GM18907 (cell line): ENCODE results near the gene ODAM.
"Not testable (repeated sequence)": the region's sequence is repeated elsewhere in the genome, so short reads cannot be mapped to it uniquely, and the experiment has no call there.

Source experiments
- ATAC-seq: cut with Tn5 transposase; IDR thresholded peaks from one replicate; pipeline ENCODE4 v1.9.1; 2021; ENCODE audit warnings: mild to moderate bottlenecking, moderate library complexity; ENCODE audit not compliant: unreplicated experiment

The ODAM gene, protein sequence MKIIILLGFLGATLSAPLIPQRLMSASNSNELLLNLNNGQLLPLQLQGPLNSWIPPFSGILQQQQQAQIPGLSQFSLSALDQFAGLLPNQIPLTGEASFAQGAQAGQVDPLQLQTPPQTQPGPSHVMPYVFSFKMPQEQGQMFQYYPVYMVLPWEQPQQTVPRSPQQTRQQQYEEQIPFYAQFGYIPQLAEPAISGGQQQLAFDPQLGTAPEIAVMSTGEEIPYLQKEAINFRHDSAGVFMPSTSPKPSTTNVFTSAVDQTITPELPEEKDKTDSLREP

DNA sequence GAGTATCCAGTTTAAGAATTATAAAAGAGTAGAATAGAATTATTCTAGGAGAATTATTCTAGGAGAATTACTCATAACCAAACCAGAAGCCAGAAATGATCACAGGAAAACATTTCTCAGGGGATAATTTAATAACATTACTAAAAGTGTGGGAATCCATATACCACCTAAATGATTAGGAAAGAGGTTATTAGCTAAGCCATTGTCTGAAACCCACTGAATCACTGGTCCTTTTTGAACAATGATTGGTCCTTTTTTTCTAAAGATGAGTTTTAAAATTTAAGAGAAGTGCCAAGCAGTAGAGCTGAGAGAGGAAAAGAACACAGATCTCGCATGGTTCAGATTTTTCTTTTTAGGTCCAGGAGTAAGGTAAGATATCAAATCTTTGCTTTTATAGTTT is at the start of gene ODAM:
Gene ODAM, plus strand, starts transcription at position 301 of the 400 bp plus-strand sequence. CDS start 819 bp downstream, outside the sequence.
- ATAC-seq, result no peak

DNA sequence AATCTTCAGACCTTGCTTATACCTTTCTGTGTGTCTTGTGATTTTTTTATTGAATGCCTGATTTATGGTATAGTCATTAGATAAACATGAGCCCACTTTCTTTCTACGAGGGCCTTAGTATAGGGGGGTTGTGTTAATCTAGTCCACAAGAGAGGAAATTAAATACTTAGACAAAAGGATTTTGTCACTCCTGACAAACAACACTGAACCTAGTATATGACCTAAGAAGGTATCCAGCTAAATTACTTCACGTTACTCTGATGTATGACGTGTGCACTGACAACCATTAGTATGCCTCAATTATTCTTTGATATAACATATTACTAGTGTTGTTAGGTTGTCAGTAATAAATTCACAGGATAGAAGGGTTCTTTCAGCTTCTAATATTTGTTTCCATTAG is 44.3 kb upstream of the ODAM start:
- ATAC-seq, result no peak

DNA sequence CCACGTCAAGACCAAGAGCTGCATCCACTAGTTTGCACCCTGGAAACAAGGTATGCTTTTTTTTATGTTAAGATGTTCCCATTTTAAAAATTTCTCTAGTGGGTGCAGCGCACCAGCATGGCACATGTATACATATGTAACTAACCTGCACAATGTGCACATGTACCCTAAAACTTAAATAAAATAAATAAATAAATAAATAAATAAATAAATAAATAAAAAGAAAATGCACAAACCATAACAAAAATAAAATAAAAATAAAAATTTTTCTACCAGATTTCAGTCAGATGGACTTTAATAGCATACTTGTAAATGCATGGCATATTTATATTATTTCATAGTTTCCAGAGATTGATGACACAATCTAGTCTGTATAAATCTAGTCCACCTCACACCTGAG is 43.4 kb upstream of the ODAM start:
- ATAC-seq, result no peak

DNA sequence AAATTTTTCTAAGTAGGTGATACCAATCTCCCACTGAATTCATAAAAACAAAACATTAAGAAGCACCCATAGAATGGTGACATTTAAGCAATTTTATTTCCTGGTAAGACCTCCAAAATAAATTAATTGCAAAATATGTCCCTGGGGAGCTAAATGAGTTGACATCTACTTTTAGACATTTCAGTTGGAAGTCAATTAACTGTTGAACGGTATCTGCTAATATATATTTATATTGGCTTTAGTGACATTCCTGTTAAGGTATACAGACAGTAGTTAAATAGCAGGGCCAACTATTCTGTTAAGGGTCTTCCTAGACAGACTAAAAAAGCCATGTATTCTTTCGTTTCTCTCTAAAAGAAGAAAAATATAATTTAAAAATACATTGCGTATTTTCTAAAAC is 41.6 kb upstream of the ODAM start, which contains the start of gene PRR27:
Gene PRR27, plus strand, starts transcription at position 301 of the 400 bp plus-strand sequence. CDS start 139 bp downstream, outside the sequence.
- no peak for ATAC-seq

DNA sequence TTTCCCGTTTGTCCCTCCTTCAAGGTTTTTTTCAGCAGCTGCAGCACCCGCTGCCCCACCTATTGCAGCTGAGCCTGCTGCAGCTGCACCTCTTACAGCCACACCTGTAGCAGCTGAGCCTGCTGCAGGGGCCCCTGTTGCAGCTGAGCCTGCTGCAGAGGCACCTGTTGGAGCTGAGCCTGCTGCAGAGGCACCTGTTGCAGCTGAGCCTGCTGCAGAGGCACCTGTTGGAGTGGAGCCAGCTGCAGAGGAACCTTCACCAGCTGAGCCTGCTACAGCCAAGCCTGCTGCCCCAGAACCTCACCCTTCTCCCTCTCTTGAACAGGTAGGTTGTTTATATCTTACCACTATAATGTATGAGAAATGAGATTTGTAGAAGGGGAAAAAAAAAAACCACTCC is 36.9 kb upstream of the ODAM start:
- ATAC-seq, result no peak

DNA sequence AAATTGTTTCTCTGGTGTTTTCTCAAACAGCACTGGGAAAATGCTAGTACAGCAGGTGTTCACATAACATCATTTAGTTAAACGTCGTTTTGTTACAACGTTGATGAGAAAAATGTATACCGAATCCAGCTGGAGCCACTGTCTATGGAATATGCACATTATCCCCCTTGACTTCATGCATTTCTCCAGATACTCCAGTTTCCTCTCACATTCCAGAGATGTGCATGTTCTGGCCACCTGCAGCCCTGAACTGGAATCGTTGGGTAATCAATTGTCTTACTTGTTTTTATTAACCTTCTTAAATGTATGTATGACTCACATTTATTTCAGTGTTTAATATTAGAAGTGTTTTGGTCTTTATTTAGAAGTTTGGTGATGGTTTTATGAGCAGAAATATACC is 18.4 kb upstream of the ODAM start:
- no peak for ATAC-seq

DNA sequence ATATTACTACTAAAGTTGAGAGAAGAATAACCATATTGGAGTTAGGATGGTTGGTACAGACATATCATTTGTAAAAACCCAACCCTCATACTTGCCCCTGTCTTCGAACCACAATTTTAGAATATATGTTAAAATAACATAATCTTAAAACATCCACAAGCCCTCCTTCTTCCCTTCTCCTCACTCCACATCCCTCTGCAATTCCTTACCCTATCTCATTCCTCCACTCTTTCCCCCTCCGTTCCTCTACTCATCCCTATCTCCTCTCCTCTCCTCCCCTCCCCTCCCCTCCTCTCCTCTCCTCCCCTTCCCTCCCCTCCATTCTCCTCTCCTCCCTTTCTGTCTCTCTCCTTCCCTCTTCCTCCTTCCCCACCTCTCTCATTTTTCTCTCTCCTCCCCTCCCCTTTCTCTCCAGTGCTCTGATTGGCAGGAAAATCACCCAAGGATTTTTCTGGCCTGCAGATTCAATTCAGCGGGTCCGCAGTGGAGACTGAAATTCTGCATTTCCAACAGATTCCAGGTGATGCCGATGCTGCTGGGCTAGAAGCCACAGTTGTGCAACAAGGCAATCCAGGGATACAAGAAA is 17.4 kb upstream of the ODAM start:
- no peak for ATAC-seq

DNA sequence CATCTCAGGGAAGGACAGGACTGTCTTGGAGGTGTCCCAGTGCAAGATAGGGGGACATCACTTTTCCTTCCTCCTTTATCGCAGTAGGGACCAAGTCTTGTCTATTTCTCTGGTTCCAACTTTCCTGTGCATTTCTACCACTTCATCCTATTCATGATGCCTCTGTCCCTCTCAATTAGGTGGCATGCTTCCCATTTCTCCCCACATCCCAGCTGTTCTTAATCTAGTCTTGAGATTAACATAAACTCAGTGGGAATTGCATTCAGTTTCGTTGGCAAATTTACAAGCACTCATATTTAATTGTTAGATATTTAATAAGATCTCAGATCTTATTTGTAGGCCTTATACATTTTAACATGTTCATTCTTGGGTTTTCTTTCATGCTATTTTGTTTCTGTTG is 15.7 kb upstream of the ODAM start:
- no peak for ATAC-seq

DNA sequence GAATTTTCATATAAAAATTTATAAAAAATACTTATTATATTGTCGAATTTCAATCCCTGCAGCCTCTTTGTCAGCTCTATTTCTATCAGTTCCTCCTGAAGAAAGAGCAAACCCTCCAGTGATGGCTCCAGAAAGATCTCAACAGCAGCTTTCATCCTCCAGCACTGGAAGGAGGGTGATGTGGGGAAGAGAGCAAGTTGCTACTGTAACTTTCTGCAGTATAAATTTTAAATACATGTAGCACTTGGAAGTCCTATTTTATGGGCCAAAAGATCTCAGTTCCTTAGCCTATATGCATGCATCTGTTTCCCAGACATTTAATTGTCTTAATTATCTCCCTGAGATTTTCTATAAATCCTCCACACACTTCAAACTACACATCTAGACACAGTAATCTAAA is 13.7 kb upstream of the ODAM start:
- no peak for ATAC-seq

DNA sequence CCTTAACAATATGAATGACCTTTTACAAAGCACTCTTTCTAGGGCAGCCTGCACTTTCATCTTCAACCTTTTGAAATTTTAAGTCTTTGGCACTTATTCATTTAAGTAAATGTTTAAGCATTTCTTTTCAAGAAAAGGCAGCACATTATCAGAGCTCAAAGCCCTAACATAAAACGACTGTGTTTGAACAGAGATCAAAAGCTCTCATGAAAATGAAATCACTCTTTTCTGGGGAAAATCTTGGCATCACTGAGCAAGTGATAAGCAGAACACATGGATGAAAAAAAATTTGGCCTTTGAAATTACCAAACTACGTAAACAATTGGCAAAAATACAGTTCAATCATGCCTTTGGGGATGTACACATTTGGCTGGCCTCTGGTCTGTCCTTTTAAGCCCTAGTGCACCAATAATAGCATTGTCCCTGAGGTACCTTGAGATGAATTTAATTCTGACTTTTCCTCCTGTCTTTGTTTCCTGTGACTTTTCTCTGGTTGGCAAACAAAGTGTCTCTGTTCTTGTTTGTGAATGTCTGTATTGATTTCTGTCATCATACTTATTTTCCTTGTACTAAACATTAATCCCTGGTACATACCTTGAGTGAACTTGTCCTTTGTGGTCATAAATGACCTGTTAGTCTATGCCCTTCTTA is 12.9 kb upstream of the ODAM start:
- no peak for ATAC-seq

DNA sequence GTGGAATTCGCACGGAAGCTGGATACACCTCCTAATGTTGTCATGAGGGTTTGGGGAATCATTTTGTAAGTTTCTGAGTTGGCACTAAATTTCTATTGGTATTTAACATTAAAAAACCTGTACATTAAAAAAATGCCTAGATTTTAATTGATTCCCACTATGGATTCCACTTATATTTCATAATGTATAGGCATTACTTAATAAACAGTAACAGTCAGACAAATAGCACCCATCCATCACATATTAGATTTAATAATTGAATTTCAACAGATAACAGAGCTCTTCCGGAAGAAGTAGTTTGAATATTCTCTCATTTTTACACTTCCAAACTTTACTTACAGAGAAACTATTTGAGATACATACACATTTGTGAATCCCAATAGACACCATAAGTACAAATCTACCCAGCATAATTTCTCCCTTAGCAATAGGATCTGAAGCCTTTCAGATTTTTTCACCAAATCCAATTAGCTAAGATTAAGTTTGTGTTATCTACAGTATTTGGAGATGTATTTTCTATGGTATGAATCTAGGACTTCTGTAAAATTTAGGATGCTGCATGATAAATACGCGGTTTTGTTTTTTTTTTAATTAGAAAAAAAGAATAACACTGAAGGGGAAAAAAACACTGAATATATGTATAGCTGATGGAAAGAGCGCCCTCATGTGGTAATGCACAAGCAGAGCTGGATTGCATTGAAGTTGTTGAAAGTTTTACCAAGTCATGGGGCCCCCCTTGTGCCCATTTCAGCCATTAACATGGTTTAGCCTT is 12.2 kb upstream of the ODAM start:
- ATAC-seq, result peak; percentile 92

DNA sequence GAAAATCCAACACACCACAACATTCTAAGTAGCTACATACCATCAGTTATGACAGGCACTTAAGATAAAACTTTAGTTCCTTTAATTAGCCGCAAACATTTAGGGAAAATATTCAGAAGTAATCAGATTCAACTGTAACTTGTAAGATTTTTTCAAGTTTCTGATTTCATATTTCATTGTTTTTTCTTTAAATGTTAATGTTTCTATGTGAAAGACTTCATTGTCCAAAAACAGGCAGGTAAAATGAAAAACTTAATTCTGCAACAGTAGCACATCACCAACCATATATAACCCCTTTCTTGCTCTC is 11.6 kb upstream of the ODAM start:
- no peak for ATAC-seq

DNA sequence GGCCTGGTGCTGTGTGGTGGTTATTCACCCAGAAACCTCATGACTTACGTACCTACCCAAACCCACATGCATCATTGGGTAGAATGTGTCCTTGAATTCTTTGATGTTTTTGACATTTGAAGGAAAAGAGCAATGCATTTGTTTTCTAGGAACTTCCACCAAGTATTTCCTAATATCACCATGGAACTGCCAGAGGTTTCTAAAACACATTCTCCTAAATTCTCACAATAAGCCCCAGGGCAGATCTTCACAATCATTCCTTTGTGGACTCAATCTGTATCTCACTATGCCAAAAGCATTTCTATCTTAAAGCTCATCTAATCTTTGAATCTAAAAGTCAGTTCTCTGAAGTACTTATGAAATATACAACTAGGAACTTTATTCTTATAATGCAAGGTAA is 8.3 kb upstream of the ODAM start:
- ATAC-seq, result no peak

DNA sequence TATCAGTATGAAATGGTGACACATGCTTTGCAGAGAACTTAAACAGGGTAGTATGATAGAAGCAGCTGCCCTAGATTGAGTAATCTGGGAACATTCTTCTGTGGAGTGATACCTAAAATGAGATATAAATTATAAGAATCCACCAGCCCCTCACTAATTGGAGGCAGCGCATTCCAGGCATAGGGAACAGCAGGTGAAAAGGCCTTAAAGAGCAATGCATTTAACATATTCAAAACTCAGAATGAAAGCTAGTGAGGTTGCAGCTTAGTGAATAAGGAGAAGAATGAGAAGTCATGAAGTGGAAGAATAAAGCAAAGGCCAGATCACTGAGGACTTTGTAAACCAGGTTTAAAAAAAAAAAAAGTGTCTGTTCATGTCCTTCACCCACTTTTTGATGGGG is 4.9 kb upstream of the ODAM start:
- ATAC-seq, result no peak

DNA sequence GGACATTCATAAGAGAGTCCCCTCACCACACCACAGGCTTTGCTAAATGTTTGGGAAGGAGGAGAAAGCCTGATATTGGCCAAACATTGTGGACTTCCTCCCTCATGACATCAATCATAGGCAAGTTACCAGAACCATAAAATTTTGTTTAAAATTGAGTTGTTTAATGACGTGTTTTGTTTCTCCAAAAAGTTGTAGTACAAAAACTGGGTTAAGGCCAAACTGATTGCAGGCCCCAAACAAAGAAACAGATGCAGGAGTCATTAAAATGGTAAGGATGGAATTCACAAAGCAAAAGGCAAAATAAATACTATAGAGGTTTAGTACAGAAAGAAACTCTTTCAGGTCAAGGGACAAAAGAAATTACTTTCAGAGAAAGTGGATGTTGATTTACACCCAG is 3.9 kb upstream of the ODAM start:
- no peak for ATAC-seq

DNA sequence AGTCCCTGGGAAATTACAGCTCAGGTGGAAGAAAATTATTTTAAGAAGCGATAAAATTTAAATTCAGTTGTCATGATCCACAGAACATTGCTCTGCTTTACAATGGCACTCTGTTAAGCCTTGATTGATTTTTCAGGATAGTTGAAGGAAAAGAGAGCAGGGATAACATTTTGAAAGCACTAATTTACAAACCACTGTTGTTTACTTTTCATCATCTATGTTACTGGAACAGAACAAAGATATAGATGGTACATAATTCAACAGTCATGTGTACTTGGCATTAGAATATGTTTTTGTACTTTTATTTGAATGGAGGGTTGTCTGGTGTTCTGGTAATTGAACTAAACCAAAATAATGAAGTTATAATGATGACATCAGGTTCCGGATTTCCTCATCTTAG is 2.6 kb upstream of the ODAM start:
- no peak for ATAC-seq

DNA sequence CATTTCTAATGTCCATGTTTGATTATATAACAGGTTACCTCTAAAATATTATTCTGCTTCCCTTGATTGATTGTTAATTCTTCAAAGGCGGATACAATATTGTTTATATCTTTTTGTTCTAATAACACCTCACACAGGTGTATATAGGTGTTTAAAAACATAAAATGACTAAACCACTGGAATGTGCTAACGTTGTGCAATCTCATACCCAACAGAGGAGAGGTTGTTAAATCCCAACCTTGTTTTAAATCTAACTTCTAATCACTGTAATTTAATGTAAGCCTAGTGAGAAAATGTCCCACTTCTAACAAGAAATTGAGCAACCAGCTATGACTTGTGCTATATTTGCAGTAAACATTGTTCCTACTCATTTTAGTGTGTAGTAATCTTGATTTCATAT is 1.3 kb downstream of the ODAM start:
- ATAC-seq, result no peak

DNA sequence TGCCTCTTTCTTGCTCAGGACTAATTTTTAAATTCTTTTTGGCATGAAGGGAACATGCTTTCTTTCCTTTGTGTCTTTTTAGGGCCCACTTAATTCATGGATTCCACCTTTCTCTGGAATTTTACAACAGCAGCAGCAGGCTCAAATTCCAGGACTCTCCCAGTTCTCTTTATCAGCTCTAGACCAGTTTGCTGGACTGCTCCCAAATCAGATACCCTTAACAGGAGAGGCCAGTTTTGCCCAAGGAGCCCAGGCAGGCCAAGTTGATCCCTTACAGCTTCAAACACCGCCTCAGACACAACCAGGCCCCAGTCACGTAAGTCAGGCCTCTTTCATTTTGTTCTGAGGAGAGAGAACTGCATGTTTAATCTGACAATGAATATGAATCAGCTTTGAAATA is 2.3 kb downstream of the ODAM start:
- no peak for ATAC-seq

DNA sequence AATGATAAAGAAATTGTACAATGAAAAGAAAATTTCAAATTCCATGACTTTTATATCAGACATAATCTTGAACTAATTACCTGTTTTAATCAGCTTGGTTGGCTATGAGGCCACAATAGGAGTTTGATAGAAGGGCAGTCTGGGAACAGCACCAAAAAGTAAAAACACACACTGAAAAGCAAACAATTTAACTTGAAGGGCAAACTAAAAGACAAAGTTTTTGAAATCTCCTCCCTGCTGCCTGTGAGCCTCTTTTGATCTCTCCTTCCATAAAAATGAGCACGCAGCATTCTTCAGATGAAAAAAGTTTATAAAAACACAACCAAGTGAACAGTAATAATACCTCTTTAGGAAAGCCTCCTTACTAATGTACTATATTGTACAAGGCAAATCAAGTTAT is 8.1 kb downstream of the ODAM start:
- no peak for ATAC-seq

DNA sequence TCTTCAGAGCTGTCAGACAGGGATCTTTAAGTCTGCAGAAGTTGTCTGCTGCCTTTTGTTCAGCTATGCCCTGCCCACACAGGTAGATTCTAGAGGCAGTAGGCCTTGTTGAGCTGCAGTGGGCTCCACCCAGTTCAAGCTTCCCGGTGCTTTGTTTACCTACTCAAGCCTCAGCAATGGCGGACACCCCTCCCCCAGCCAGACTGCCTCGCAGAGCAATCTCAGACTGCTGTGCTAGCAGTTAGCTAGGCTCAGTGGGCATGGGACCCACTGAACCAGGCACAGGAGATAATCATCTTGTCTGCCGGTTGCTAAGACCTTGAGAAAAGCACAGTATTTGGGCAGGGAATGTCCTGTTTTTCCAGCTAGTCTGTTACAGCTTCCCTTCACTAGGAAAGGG is 17.2 kb downstream of the ODAM start:
- not testable (repeated sequence) for ATAC-seq

DNA sequence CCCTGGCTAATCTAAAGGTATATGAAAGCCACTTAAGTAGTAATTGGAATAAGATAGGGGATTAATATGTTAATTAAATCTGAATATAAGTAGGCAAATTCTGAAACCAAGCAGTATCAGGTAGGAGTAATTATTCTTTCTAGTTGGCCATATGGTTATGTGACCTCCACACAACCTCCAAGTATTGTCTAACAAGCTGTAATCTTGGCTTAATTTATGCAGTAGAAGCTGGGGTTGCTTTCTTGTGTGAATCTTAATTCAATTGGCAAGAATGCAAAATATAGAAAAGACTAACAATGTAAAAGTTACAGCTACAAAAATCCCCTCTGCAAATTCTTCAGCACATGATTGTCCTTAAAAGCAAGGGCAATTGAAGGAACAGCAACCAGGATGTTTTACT is 20.6 kb downstream of the ODAM start:
- ATAC-seq, result not testable (repeated sequence)

DNA sequence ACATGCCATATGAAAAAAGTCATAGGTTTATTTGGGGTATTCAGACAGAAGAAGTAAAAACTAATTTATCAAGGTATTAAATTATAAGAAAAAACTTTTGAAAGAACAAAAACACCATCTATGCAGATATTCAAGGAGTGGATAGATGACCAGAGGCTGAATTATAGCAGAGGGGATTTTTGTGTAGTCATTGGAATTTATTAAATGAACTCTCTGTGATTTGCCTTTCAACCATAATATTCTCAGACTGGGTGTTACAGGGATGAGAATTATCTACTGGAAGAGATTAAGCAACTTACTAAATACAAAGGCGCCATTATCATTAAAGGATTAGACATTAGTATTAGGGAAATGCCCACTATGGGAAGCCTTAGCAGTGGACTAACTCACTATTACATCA is 21.0 kb downstream of the ODAM start:
- not testable (repeated sequence) for ATAC-seq
